ENCODE results near the gene ARMC3. TPM values are rescaled to one million over a fixed set of nuclear protein-coding genes. Genes with fewer than 3 reads are reported as not detected.
"Not testable (repeated sequence)": the region's sequence is repeated elsewhere in the genome, so short reads cannot be mapped to it uniquely, and the experiment has no call there.

ARMC3 gene
- total RNA-seq, 1 donor from 2014 or later = not detected

GRCh38 chr10:23063045-23063972 lies 135.5 kb downstream of the ARMC3 start:
- TF ChIP-seq CTCF (IDR thresholded peaks at IDR 0.05; ENCODE audit: partially characterized antibody, unreplicated experiment) = no peak
- Mint-ChIP-seq H3K27ac (ENCODE audit: unreplicated experiment) (no peak overlapping the region), H3K36me3 (ENCODE audit: unreplicated experiment) (no peaks in the 10 kb centered on the region), H3K4me1 (ENCODE audit: low read depth, unreplicated experiment) (peaks cover 7% of the 10 kb centered on the region), H3K9me3 (ENCODE audit: unreplicated experiment) (no peaks in the 10 kb centered on the region), H3K4me3 (ENCODE audit: unreplicated experiment) (no peak overlapping the region), H3K27me3 (ENCODE audit: unreplicated experiment) (no peaks in the 10 kb centered on the region)
- no peak for DNase-seq

- no peaks in the 10 kb centered on the region for H3K27me3 Mint-ChIP-seq (ENCODE audit: unreplicated experiment)
- no peak overlapping the region for H3K4me3 Mint-ChIP-seq (ENCODE audit: unreplicated experiment)
- TF ChIP-seq CTCF (IDR thresholded peaks at IDR 0.05; ENCODE audit: partially characterized antibody, unreplicated experiment) = no peak
- peaks cover 7% of the 10 kb centered on the region for H3K4me1 Mint-ChIP-seq (ENCODE audit: low read depth, unreplicated experiment)
- no peak overlapping the region for H3K27ac Mint-ChIP-seq (ENCODE audit: unreplicated experiment)
- H3K9me3 Mint-ChIP-seq (ENCODE audit: unreplicated experiment) = no peaks in the 10 kb centered on the region
- DNase-seq = no peak
- no peaks in the 10 kb centered on the region for H3K36me3 Mint-ChIP-seq (ENCODE audit: unreplicated experiment)
Measured at GRCh38 chr10:23063973-23064812, 136.3 kb downstream of the ARMC3 start.

GRCh38 chr10:23064813-23065114 lies 136.9 kb downstream of the ARMC3 start:
- not testable (repeated sequence) for H3K36me3 Mint-ChIP-seq (ENCODE audit: unreplicated experiment); H3K27me3 Mint-ChIP-seq (ENCODE audit: unreplicated experiment); H3K27ac Mint-ChIP-seq (ENCODE audit: unreplicated experiment); H3K4me1 Mint-ChIP-seq (ENCODE audit: low read depth, unreplicated experiment); H3K4me3 Mint-ChIP-seq (ENCODE audit: unreplicated experiment); H3K9me3 Mint-ChIP-seq (ENCODE audit: unreplicated experiment); DNase-seq

- no peaks in the 10 kb centered on the region for H3K36me3 Mint-ChIP-seq (ENCODE audit: unreplicated experiment)
- peaks cover 7% of the 10 kb centered on the region for H3K4me1 Mint-ChIP-seq (ENCODE audit: low read depth, unreplicated experiment)
- no peaks in the 10 kb centered on the region for H3K27me3 Mint-ChIP-seq (ENCODE audit: unreplicated experiment)
Measured at GRCh38 chr10:23065181-23065948, 137.5 kb downstream of the ARMC3 start.

More at GRCh38 chr10:23065181-23065948, 137.5 kb downstream of the ARMC3 start:
- H3K9me3 Mint-ChIP-seq (ENCODE audit: unreplicated experiment) = no peaks in the 10 kb centered on the region
- no peak for TF ChIP-seq CTCF (IDR thresholded peaks at IDR 0.05; ENCODE audit: partially characterized antibody, unreplicated experiment)
- H3K27ac Mint-ChIP-seq (ENCODE audit: unreplicated experiment) = no peak overlapping the region
- H3K4me3 Mint-ChIP-seq (ENCODE audit: unreplicated experiment) = no peak overlapping the region
- no peak for DNase-seq

All from glutamatergic neuron (in vitro differentiated cells).